Germinal center (tissue), 1 donor: Measurements from ENCODE around the gene LMAN1L.

Experiments
- DNase-seq: peaks from one replicate; pipeline ENCODE4 v3.0.0; 2012; ENCODE audit warnings: mixed read lengths, low spot score

LMAN1L gene

DNA sequence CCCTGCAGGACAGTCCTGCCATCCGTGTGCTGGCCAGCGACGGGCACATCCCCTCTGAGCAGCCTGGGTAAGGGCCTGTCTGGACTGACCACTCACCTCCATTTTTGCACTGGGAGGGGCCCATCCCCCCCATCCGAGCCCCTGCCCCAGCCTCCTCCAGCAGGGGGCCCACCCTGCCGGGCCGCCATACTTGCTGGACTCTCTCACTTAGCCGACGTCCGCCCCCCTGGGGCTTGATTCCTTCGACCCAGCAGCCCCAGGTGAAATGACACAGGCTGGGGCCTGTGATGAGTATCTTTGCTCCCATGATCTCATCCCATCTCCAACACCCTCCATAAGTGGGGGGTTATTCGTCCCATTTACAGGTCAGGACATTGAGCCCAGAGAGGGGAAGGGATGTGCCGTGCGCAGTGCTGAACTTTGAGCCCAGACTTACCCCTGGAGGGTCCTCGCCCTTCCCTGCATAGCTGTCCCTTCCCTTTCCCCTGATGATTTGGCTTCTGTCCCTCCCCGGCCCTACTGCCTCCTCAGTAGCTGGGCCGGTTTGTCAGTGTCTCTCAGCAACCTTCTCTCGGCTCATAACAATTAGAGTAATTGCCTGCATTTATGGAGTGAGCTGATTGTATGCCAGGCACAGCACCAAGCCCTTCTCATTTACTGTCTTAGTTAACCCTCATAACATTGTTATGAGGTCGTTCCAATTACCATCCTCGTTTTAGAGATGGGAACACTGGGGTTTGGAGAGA is 4.2 kb downstream of the LMAN1L start:
- no peak for DNase-seq

DNA sequence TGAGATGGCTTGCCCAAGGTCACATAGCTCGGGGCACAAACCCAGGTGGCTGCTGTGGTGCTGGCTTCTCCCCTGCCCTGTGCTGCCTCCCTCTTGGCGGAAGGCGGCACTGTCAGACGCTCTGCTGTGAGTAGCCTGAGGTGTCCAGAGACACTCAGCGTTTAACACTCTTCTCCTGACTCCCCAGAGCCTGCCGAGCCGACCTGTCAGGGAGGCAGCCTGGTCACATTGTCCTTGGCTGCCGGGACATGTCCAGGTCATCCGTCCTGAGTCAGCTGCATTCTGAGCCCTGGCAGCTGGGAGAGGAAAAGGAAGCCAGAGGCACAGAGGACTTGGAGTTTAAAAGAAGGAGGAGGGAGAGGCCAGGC is 4.7 kb downstream of the LMAN1L start:
- no peak for DNase-seq

DNA sequence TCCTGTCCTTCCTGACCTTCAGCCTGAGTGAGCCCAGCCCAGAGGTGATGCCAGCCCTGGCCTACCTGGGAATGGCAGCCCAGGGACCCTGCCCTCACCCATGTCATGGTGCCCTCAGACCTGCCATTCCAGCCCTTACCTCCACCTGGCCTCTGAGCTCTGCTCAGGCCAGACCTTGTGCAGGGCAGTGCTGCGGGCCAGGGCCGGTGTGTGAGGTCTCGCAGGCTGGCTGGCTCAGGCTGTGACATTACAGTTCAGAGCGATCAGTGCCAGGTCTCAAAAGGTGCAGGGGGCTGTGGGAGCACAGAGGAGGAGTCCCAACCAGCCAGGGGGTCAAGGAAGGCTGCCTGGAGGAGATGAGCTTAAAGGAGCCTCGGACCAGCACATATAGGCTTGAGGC is 7.4 kb downstream of the LMAN1L start:
- DNase-seq: no peak

DNA sequence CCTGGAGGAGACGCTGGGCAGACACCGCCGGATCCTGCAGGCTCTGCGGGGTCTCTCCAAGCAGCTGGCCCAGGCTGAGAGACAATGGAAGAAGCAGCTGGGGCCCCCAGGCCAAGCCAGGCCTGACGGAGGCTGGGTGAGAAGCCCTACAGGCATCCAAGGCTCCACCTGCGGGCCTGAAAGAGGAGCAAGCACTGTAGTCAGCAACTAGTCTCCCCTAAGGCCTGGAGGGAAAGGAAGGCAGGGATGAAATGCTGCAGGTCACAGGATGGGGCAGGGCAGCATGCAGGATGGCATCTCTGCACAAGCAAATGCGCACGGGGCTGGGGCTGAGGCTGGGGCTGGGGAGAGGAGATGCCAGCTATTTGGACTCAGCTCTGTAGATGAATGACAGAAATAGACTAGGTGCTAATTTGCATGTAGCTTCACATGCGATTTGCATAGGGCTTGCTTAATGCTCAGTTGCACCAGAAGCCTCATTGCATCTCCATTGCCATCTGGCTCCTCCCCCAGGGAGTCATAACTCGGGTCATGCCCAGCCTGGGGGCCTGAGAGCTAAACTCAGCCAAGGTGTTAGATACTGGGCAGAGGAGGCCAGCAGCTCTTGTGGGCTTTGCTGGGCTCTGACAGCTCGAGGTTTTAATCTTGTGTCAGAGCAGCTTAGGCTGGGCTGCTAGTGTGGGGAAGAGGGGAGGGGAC is 8.6 kb downstream of the LMAN1L start:
- peak; percentile 90 for DNase-seq

DNA sequence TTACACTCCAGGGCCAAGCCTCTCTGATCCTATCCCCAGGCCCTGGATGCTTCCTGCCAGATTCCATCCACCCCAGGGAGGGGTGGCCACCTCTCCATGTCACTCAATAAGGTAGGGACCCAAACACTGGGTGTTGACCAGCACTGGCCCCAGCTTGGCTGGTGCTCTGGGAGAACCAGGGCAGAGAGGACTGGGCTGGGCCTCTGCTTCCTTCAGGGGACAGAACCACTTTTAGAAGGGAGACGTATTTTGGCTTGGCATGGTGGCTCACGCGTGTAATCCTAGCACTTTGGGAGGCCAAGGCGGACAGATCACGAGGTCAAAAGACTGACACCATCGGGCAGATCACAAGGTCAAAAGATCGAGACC is 9.1 kb downstream of the LMAN1L start:
- DNase-seq: no peak

DNA sequence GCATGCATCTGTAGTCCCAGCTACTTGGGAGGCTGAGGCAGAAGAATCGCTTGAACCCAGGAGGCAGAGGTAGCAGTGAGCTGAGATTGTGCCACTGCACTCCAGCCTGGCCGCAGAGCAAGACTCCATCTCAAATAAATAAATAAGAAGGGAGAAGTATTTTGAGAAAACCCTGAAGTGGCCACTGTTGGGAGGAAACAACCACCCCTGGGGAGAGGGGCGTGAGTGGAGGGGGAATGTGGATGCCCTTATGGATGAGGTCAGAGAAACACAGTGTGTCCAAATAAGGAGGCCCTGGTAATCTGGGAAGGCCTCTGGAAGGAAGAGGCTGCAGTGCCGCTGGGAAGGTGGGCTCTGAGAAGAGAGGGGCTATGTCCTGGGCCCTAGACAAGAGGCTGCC is 9.6 kb downstream of the LMAN1L start:
- no peak for DNase-seq

DNA sequence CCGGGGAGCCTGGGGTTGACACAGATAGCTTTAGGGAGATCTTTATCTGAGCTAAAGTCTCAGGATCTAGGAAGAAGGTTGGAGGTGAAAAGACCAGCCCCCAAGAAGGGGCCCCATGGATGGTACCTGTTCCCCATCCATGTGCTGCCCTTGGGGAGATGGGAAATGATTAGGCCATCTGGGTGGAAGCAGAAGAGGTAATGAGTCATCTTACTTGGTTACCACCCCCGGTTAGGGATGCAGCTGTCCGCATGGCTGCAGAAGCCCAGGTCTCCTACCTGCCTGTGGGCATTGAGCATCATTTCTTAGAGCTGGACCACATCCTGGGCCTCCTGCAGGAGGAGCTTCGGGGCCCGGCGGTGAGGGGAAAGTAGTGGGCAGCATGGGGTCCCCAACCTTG is 10.7 kb downstream of the LMAN1L start:
- DNase-seq: no peak

DNA sequence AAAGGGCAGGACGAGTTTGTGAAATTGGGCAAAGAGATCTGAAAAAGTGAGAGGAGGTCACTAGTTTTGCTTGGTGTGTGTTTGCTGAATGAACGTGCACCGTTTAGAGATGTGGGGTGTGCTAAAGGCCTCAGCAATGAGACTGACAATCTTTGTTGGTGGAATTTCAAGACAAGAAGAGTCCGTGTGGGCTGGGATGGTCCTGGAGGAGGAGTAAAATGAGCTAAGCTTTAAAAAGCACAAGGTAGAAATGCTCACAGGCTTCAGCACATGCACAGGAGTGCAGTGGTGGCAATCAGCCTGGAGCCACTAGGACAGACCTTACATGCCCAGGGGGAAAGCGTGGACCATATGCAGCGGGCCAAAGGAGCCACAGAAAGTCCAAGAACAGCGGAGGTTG is 12.3 kb downstream of the LMAN1L start:
- DNase-seq: no peak

DNA sequence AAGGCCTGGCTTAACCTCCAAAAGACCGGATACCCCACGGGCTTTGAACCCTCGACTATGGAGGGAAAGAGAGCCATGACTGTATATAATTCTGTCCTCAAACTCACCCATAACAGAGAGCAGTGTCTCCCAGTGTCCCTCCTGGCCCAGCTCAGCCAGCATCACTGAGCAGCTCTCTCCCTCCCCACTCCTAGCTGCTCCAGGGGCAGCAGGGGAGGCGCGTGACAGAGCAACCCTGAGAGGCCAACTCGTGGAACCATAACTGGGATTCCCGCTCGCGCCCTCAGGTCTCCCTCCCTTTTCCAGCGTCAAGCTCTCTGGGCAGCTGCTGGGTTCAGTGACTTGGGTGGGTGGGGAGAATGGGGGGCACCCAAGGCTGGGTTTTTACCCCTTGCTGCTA is 13.2 kb downstream of the LMAN1L start:
- DNase-seq: no peak

DNA sequence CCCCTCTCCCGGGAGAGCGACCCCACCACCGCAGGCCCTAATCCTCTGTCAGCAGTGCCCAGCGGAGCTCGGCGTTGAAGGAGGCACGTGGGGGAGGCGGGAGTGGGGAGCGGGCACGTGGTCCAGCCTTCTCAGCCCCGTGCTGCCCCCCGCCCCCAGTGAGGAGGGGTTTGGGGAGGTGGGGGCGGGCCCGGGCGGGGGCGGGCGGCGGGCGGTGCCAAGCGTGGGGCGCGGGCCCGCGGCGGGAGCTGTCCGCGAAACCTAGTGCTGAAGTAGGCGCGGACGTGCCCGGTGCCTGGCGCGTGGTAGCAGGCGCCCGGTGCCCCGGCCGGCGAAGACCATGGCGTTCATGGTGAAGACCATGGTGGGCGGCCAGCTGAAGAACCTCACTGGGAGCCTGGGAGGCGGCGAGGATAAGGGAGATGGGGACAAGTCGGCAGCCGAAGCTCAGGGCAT is 13.8 kb downstream of the LMAN1L start, which contains the start of gene CPLX3:
Gene CPLX3, plus strand, starts transcription at position 264 of the 456 bp plus-strand sequence. Its CDS starts 77 bp downstream, at position 341.
- DNase-seq: peak; percentile 71

DNA sequence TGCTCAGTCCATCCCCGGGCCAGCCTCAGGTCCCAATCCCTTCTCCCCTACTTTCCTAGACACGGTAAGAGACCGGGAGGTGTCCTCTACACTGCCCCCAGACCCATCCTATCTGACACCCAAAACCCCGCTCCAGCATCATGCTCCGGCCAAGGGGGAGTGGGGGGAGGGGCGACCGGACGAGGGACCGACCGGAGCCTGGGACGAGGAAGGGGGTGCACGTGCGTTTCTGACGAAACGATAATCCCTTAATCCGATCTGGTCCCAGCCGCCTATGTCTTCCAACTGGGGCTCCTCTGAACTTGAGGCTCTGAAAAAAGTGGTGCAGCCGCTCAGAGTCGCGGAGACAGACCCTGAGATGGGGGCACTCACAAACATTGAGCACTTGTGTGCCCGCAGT is 14.3 kb downstream of the LMAN1L start:
- DNase-seq: no peak

DNA sequence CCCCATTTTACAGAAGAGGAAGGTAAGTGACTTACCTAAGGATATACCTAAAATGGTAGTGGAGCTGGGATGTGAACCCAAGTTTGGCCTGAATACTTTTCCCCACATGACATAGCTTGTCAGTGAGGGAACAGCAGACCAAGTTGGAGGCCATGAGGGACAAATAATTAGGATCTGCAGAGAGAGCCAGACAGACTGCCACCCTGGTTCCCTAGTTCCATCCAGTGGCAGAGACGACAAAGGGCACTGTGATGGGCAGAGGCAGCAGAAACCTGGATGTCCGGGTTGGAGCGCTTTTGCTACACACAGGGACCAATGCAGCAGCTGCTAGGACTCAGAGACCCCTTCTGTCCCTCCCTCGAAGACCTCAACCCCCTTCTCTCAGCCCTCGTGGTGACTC is 15.0 kb downstream of the LMAN1L start:
- no peak for DNase-seq

DNA sequence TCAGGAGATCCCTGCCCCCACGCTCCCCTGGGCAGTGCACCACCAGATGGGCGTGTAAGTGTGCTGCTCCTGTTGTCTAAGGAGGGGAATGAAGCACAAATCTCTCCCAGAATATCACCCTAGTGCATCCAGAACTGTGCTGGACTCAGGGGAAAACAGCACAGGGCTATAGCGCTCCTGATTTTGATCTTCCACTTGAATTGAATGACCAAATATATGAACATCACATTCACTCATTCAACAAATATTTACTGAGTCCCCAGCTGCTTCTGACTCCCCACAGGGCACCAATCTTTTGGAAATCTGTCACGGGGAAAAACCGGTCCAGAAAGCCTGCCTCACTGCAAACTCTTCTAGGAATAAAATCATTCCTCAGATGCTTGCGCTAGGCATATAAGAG is 16.2 kb downstream of the LMAN1L start:
- no peak for DNase-seq

DNA sequence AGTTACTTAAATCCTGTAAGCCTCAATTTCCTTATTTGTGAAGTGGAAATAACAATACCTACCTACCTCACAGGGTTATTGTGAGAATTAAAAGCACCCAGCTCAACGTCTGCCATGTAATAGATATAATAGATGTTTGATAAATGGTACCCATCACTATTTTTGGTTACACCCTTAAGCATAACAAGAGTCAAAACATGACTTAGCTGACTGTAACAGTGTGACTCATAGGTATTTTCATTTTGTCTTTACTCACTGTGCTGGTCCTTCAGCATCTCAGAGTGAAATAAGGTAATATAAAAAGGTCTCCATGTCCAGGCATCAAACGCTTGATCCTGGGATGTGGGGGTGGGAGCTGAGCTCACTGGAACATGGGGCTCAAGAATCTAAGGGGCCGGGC is 16.9 kb downstream of the LMAN1L start:
- no peak for DNase-seq

DNA sequence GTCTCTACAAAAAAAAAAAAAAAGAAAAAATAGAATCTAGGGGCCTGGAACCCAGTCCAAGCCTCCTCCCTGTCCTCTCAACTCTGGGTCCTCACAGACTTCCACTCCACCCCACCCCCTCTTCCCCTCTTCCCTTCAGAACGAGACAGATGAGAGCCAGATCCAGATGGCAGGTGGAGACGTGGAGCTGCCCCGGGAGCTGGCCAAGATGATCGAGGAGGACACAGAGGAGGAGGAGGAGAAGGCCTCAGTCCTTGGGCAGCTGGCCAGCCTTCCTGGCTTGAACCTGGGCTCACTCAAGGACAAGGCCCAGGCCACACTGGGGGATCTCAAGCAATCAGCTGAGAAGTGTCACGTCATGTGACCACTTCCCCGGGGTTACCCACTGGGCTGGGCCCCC is 17.4 kb downstream of the LMAN1L start:
- no peak for DNase-seq

DNA sequence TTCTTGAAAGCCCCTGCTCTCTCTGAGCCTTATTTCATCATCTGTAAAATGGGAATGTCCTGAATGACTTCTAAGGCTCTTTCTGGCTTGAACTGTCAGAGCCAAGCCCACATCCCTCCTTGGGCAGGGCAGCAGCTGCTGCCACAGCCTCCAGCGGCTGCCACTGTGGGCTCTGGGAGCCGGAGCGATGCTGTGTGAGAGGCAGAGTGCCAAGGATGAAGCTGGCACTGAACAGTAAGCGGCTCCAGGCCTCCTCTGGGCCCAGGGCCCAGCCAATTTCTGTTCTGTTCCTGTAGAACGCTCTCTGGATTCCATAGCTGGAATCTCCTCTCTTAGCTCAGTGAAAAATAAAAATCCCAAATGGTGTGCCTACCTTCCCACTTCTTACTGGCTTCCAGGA is 18.2 kb downstream of the LMAN1L start:
- DNase-seq: no peak

DNA sequence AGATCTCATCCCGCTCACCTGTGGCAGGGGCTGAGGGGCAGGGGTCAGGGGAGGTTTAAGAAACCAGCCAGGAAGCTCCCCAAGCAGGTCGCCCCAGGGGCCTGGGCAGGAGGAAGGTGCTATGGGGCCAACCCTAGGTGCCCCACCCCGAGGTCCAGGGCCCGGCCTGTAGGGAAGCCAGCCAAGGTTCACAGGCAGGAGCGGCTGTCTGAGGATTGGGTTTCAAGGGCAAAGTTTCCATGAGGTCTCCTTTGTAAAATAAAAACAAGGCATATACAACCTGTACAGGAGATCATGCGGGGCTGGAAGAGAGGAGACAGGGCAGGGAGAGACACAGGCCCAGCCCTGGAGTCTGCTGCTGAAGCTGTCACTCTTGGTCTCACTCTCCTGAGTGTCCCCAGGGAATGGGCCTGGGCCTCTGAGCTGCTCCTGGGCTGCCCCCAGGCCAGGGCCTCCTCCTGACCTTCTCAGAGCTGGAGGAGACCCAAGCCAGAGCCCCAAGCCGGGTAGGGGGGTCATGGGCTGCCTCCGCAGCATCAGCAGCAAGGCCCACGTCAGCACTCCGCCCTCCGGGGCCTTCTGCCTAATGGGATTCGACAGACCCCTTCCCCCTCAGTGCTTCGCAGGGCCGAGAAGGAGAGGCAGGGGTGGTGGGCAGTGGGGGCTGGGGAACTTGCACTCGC is 19.3 kb downstream of the LMAN1L start:
- DNase-seq: no peak

DNA sequence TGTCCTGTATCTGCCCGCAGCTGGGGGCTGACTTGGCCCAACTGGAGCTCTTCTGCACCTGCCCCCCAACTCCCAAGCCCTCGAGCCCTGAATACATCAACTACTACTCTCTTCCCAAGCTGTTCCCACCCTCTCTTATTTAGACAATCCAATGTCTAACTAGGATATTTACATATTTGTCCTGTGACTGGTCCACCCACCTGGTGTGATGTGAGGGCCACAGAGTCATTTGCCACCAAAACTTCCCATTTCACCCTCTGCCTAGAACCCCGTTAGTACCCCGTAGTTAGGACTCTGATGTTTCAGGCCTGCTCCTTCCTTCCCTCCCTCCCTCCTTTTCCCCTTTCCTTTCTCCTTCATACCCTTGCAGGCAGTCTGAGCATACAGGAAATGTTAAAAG is 20.2 kb downstream of the LMAN1L start:
- no peak for DNase-seq

DNA sequence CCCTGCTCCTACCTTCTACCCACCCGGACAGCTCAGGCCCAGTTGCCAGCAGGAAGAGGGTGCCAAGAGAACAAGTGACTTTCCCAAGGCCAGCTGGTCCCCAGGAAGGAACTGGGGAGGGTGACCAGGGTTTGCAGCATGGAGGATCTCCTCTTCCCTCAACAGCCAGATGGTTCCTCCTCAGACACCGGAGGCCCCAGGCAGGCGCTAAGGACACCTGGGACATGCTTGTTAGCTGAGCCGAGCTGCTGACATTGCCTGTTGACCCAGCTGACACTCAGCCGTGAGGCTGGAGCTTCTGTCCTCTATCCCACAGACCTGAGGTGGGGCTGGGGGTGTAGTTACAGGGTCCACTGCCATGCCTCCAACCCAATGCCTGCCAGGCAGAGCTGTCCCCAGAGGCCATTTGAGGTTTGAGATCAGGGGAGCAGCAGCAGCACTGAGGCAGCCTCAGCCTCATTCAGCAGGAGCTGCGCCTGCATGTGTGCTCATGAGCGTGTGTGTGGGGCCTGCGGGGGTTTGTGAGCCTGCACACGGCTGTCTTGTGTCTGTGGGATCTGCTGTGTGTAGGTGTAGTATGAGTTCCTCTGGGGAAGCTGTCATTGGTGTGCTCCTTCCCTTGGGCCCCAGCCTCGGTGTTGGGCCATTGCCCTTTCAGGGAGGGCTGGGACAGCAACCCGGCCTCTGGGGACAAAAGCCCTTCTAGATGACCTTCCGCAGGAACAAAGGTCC is 20.9 kb downstream of the LMAN1L start:
- DNase-seq: no peak

DNA sequence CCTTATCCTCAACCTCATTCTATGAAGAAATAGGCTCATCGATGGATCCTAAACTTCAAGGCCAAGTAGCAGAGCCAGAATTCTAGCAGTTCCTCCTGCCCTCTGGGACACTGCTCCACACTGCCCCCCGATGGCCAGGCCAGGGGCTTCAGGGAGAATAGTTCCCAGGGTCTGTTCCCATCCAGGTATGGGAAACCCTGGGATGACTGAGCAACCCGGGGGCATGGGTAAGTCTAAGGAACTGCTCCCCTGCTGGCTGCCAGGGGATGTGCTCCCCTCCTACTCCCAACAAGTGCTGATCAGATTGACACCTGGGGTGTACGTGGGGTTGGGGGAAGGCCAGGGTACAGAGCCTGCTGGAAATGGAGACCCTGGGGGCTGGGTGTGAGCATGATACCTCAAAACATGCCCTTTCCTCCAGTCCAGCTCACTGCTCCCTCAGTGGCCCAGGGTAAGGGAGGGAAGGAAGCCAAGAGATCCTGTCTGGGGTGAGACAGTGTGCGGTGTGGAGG is 22.7 kb downstream of the LMAN1L start:
- DNase-seq: peak; percentile 60

DNA sequence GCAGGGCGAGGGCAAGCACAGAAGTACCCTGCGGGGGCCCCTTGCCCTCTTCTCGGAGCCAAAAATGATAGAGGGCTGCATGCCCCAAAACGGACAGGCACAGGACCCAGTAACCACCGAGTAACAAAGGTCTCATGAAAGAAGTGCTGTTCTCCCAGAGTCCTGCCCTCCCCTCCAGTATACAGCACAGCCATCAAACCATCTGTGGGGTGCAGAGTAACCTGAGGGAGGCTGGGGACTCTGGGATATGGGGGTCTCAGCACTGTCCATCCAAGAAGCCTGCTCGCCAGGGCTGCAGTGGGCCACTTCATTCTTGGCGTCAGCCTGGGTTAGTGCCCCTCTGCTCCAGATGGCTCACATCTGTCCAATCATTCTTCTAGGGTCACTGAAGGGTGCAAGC is 24.2 kb downstream of the LMAN1L start:
- DNase-seq: no peak

DNA sequence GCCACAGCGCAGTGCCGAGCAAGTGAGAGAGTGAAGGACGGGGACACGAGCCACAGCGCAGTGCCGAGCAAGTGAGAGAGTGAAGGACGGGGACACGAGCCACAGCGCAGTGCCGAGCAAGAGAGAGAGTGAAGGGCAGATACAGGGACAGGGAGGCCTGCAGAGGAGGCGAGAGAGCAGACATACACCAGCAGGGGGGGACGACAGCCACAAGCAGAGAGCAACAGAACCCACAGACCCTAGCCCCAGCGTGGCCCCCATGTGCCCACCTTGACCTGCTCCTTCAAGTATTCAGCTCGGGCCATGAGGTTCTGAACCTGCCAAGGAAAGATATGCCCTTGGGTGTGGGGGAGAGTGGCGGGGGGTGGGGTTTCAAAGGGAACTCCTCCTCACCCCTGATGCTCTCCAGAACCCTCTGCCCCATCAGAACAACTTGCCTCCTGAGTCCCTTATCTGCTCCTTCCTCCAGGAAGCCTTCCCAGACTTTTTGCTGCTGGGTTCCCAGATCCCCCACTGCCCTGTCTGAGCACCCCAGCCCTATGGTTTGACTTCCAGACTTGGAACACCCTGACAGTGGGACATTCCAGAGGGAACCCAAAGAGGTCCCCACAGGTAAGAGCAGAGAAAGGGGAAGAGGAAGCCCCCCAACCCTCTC is 25.0 kb downstream of the LMAN1L start:
- no peak for DNase-seq
